HG03095 (cell line): ENCODE data around the gene FA2H.
"Not testable (repeated sequence)": the region's sequence is repeated elsewhere in the genome, so short reads cannot be mapped to it uniquely, and the experiment has no call there.

Experiments used
- ATAC-seq: cut with Tn5 transposase; IDR thresholded peaks from one replicate; pipeline ENCODE4 v1.9.1; 2021; ENCODE audit warnings: moderate library complexity; ENCODE audit not compliant: unreplicated experiment

Gene FA2H

DNA sequence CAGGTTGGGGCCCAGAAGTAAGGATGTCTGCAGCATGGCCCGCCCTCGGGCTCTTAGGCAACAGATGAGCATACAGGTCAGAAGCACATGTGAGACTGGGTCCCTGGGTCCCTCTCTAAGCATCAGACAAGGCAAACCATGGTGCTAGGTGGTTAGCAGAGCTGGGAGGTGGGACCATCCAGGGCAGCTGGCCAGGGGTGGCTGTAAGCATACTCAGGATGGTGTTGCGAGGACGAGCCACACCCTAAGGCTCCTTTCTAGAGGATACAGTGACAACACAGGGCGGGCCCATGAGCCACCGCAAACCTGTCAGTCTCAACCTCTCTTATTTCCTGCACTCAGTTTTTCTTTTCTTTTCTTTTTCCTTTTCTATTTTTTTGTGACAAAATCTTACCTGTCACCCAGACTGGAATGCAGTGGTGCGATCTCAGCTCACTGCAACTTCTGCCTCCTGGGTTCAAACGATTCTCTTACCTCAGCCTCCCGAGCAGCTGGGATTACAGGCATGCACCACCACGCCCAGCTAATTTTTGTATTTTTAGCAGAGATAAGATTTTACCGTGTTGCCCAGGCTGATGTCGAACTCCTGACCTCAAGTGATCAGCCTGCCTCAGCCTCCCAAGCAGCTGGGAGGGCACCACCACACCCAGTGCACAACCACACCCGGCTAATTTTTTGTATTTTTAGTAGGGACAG lies 3.6 kb downstream of the FA2H start:
- no peak for ATAC-seq

- ATAC-seq: no peak
Measured at GRCh38 chr16:74769586-74770190, 4.9 kb downstream of the FA2H start.

GRCh38 chr16:74768239-74768638 lies 6.4 kb downstream of the FA2H start:
- ATAC-seq: no peak

GRCh38 chr16:74767749-74768148 lies 6.9 kb downstream of the FA2H start:
- no peak for ATAC-seq

- ATAC-seq: no peak
Measured at GRCh38 chr16:74766729-74767128, 7.9 kb downstream of the FA2H start.

GRCh38 chr16:74764184-74764583 lies 10.4 kb downstream of the FA2H start:
- not testable (repeated sequence) for ATAC-seq

GRCh38 chr16:74761665-74762064 lies 13.0 kb downstream of the FA2H start:
- no peak for ATAC-seq

DNA sequence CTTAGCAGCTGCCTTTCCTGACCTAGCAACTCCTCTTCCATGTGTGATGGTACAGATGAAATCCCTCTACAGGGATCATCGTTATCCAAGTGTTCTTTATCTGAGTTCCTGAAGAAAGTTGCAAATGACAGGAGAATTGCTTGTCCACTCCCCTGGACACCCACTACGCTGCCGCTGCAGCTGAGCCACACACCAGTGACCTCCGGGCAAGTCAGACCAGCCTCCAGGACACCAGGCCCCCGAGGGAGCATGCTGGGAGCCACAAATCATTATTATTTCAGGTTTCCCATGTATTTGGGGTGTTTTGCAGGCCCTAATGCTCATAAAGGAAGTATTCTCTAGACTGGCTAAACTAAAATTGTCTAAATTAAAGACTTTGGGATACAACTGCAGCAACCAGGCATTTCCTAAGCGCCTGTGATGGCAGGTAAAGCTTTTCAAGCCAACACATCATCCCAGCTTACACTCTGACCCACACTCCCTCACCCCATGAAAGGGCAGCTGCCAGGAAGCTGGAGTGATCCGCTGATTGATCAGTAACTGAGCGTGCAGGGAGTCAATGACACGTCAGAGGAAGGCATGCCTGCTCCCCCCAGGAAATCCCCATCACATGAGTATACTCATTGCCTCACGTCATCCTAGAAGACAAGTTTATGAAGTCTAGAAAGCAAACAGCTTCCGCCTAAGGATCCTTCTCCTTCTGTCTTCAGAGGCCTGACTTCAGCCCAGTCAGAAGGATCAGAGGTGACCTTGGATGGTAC lies 14.4 kb downstream of the FA2H start:
- ATAC-seq: no peak

- no peak for ATAC-seq
Measured at GRCh38 chr16:74759564-74759963, 15.1 kb downstream of the FA2H start.

DNA sequence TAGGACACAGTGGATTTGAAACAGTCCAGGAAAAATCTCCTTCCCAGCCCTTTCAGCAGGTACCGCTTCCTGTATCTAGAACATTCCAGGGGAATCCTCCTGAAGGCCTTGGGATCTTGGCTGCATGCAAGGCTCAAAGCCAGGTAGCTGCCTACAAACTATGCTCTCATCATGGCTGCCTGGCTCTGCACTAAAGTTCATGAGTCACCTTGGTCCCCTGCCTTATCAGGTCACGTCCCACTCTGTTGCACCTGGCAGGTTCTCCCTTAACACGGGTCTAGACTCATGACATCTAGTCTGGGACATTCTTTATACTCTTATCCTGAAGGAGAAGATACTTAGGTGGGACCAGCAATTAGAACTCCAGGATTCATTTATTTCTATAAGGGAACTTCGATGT lies 15.8 kb downstream of the FA2H start:
- no peak for ATAC-seq

DNA sequence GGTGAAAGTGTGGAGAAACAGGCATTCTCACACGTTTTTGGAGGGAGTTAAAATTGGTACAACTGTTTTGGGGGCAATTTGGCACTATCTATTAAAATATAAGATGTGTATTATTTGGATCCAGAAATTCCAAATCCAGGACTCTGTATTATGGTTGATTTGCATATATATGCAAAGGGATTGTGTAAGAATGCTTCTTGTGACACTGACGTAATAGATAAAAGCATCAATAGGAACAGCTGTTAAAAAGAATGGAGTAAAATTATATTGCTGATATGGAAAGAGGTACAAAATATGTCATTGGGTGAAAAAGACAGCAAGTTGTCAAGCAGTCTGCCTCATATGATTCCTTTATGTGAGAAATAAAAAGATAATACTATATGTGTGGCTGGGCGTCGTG lies 17.3 kb downstream of the FA2H start:
- ATAC-seq: no peak

- no peak for ATAC-seq
Measured at GRCh38 chr16:74756203-74756602, 18.4 kb downstream of the FA2H start.

DNA sequence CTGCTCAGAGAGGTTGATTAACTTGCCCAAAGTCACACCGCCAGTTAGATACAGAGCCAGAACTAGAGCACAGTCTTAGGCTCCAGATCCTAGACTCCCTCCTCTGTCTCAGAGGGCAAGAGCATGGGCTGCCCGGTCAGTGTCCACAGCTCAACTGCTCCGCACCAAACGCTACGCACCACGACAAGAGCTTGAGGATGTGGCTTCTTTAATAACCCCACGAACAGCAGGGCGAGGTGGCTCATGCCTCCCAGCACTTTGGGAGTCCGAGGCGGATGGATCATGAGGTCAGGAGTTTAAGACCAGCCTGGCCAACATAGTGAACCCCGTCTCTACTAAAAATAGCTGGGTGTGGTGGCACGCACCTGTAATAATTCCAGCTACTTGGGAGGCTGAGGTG lies 21.4 kb downstream of the FA2H start:
- ATAC-seq: no peak

GRCh38 chr16:74752756-74753155 lies 21.9 kb downstream of the FA2H start:
- ATAC-seq: no peak

DNA sequence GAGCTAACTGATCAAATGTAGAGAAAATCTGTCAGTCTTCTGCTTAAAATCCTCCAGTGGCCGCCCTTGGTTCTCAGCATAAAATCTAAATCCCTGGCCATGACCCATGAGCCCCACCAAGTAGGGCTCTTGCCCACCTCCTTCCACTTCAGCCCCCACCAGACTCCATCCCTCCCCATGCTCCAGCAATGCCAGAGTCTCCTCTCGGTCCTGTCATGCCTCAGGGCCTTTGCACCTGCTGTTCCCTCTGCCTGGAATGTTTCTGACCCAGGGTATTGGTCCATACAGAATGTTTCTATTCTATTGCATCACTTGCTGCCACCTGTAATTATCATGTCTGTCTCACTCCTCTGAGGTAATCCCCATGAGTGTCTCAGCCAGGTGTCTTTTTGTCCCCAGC lies 22.4 kb downstream of the FA2H start:
- ATAC-seq: no peak

- no peak for ATAC-seq
Measured at GRCh38 chr16:74751658-74752057, 23.0 kb downstream of the FA2H start.

- ATAC-seq: no peak
Measured at GRCh38 chr16:74749291-74750055, 25.1 kb downstream of the FA2H start.

GRCh38 chr16:74748616-74749026 lies 26.0 kb downstream of the FA2H start:
- ATAC-seq: no peak

DNA sequence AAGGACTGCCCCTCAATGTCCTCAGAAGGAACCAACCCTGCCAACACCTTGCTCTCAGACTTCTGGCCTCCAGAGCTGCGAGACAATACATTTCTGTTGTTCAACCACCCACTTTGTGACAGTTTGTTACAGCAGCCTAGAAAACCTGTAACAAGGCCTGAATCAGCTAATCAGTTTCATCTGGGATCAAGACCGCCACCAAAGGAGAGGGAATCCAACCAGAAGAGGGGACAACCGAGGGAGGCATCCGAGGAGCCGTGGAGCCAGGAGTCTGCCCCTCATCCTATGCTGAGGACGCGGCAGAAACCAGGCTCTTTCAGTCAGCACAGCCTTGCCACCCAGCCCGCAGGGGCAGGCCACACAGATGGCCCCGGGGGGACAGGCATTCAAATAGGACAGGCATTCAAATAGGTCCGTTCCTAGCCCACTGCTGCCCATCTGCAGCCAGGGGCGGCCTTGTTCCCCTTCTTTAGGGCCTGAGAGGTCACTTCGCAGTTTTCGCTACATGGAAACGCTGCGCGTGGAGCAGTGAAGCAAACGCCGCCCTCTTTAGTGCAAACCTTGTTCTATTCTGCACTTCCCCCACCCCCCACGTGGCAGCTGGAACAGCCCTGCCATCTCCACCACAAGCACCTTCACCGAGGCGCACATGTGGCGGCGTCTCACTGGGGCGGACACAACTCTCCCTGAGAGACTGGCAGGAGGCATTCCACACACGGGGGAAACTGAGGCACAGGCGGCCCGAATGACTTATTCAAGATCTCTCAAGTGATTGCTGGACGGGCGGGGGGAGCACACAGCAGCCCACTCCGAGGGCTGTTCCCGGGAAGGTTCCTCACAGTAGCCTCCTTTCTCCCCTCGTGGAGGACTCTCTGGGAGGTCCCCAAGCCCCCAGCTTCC lies 26.7 kb downstream of the FA2H start:
- ATAC-seq: no peak

DNA sequence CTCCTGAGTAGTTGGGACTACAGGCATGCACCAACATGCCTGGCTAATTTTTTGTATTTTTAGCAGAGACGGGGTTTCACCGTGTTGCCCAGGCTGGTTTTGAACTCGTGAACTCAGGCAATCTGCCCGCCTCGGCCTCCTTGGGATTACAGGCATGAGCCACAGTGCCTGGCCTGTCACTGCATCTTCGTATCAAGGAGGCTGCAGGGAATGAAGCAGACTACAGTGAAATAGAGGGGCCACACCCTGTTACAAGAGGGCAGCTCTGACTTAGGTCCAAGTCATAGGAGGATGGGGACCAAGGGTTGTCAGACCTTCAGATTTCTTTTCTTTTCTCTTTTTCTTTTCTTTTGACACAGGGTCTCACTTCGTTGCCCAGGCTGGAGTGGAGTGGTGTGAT lies 28.7 kb downstream of the FA2H start:
- ATAC-seq: no peak
